ENCODE data around the gene TMEM198. TPM values are rescaled to one million over a fixed set of nuclear protein-coding genes. Genes with fewer than 3 reads are reported as not detected.

Gene TMEM198
- total RNA-seq, 4 donors from 2014 or later: 1.1 to 4.4 (median 1.2) TPM; not detected in 1

- no peak overlapping the region for H3K27ac ChIP-seq
- TF ChIP-seq POLR2A (IDR thresholded peaks at IDR 0.05) (no peak), CTCF (IDR thresholded peaks at IDR 0.05) (no peak), EP300 (IDR thresholded peaks at IDR 0.05; ENCODE audit: low read depth) (no peak), POLR2AphosphoS5 (IDR thresholded peaks at IDR 0.05) (no peak)
- WGBS, 2 donors (ENCODE audit: low coverage in 1 of 2): 83% methylated on average over 24 of the region's 35 CpGs; no CpG with 5 or more reads in 1 of the 2 donors
- H3K4me3 ChIP-seq: no peak overlapping the region
- H3K9me3 ChIP-seq: no peaks in the 10 kb centered on the region
- no peak for DNase-seq
- in situ Hi-C loops (cut with MboI; ENCODE audit: low pct_ligation_motif_present in 1 of 4, low pct_unique_long_range_greater_than_20kb in 1 of 4, low sequenced_read_pairs in 3 of 4) (no loop called here), intact Hi-C loops (cut with DNase I; ENCODE audit: low total_unique reads) (no loop called here)
- H3K36me3 ChIP-seq: no peaks in the 10 kb centered on the region
- peaks cover 0 to 5% (median 2%) of the 10 kb centered on the region in 4 donors for H3K4me1 ChIP-seq
- H3K27me3 ChIP-seq: no peaks in the 10 kb centered on the region
Observed at GRCh38 chr2:219562049-219563020, 18.5 kb downstream of the TMEM198 start.

GRCh38 chr2:219563271-219563928, 19.6 kb downstream of the TMEM198 start:
- in situ Hi-C loops (cut with MboI; ENCODE audit: low pct_ligation_motif_present in 1 of 4, low pct_unique_long_range_greater_than_20kb in 1 of 4, low sequenced_read_pairs in 3 of 4): no loop called here
- WGBS, 2 donors (ENCODE audit: low coverage in 1 of 2): 87% methylated on average over 20 of the region's 20 CpGs; no CpG with 5 or more reads in 1 of the 2 donors

GRCh38 chr2:219565130-219566080, 21.6 kb downstream of the TMEM198 start:
- H3K27ac ChIP-seq: no peak overlapping the region
- in situ Hi-C loops (cut with MboI; ENCODE audit: low pct_ligation_motif_present in 1 of 4, low pct_unique_long_range_greater_than_20kb in 1 of 4, low sequenced_read_pairs in 3 of 4) (no loop called here), intact Hi-C loops (cut with DNase I; ENCODE audit: low total_unique reads) (no loop called here)
- DNase-seq: no peak
- peaks cover 5% of the 10 kb centered on the region for H3K27me3 ChIP-seq
- TF ChIP-seq POLR2A (IDR thresholded peaks at IDR 0.05) (no peak), CTCF (IDR thresholded peaks at IDR 0.05) (no peak), POLR2AphosphoS5 (IDR thresholded peaks at IDR 0.05) (no peak), EP300 (IDR thresholded peaks at IDR 0.05; ENCODE audit: low read depth) (no peak)
- 85% methylated on average over 21 of the region's 21 CpGs; no CpG with 5 or more reads in 1 of the 2 donors for WGBS, 2 donors (ENCODE audit: low coverage in 1 of 2)
- peaks cover 0 to 7% (median 5%) of the 10 kb centered on the region in 4 donors for H3K4me1 ChIP-seq
- H3K9me3 ChIP-seq: no peaks in the 10 kb centered on the region
- no peaks in the 10 kb centered on the region for H3K36me3 ChIP-seq
- no peak overlapping the region for H3K4me3 ChIP-seq

More at GRCh38 chr2:219563271-219563928, 19.6 kb downstream of the TMEM198 start:
- no peak overlapping the region for H3K27ac ChIP-seq
- no peaks in the 10 kb centered on the region for H3K9me3 ChIP-seq
- no peaks in the 10 kb centered on the region for H3K27me3 ChIP-seq
- no peak for DNase-seq
- intact Hi-C loops (cut with DNase I; ENCODE audit: low total_unique reads): no loop called here
- TF ChIP-seq POLR2AphosphoS5 (IDR thresholded peaks at IDR 0.05): no peak
- TF ChIP-seq EP300 (IDR thresholded peaks at IDR 0.05; ENCODE audit: low read depth): no peak
- no peak for TF ChIP-seq CTCF (IDR thresholded peaks at IDR 0.05)
- no peak for TF ChIP-seq POLR2A (IDR thresholded peaks at IDR 0.05)
- H3K4me1 ChIP-seq: peaks cover 0 to 5% (median 2%) of the 10 kb centered on the region in 4 donors
- H3K36me3 ChIP-seq: no peaks in the 10 kb centered on the region
- no peak overlapping the region for H3K4me3 ChIP-seq
